ENCODE results near the gene IFT172. TPM values are rescaled to one million over a fixed set of nuclear protein-coding genes. Genes with fewer than 3 reads are reported as not detected.

The IFT172 gene
- total and polyA plus RNA-seq, 2 experiments from 2014 or later: 9.1 to 17.6 TPM

DNA sequence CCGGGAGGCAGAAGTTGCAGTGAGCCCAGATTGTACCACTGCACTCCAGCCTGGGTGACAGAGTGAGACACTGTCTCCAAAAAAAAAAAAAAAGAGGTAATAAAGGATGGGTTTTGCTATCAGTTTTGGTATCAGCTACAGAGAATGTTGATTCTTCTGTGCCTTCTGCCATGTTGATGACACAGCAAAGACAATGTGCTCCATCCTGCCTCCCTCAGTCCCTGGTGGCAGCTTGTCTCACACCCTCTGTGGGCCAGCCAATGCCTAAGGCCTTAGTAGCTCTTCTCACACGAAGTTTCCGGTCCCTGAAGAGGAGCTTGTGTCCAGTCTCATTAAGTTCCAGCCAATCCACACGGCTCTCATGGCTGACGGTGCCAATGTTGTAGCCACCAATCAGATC is 17.6 kb downstream of the IFT172 start:
- no peak overlapping the region for H3K4me3 Mint-ChIP-seq

More for the DNA sequence above, 17.6 kb downstream of the IFT172 start:
- Histone ChIP-seq H3K4me1 (ENCODE audit: insufficient read depth) (no peaks in the 10 kb centered on the region), H4K20me1 (replicated peaks; ENCODE audit: insufficient read depth) (no peaks in the 10 kb centered on the region), H3K79me2 (replicated peaks; ENCODE audit: insufficient read depth) (no peaks in the 10 kb centered on the region), H2AFZ (no peak overlapping the region), H3K27me3 (ENCODE audit: insufficient read depth) (no peaks in the 10 kb centered on the region), H3K36me3 (ENCODE audit: insufficient read depth) (no peaks in the 10 kb centered on the region), H3K4me3 (no peak overlapping the region), H3K27ac (ENCODE audit: low read depth) (no peak overlapping the region), H3K9me2 (ENCODE audit: insufficient read depth) (0 out of 2 replicates have a peak, but pooled peaks cover 3% of the 10 kb centered on the region), H3K4me2 (no peak overlapping the region), H3F3A (replicated peaks; ENCODE audit: low read depth) (no peaks in the 10 kb centered on the region)
- H3K36me3 Mint-ChIP-seq (ENCODE audit: low read depth): 0 out of 3 replicates have a peak, but pooled peaks cover 4% of the 10 kb centered on the region
- ATAC-seq (no peak; the same call in 2 of the 3 replicates), DNase-seq (ENCODE audit: low spot score) (peak; percentile 8)
- no peaks in the 10 kb centered on the region for H3K27me3 Mint-ChIP-seq (ENCODE audit: insufficient read depth, low read depth, poor library complexity)
- TF ChIP-seq ZNF331 (CRISPR knock-in tag; IDR thresholded peaks at IDR 0.05; ENCODE audit: low read depth): no peak
- no peak for TF ChIP-seq CREB1 (CRISPR knock-in tag; IDR thresholded peaks at IDR 0.05; ENCODE audit: low read depth)
- no peak for TF ChIP-seq JUNB (IDR thresholded peaks at IDR 0.05; ENCODE audit: unreplicated experiment)
- TF ChIP-seq, protein P1, sequence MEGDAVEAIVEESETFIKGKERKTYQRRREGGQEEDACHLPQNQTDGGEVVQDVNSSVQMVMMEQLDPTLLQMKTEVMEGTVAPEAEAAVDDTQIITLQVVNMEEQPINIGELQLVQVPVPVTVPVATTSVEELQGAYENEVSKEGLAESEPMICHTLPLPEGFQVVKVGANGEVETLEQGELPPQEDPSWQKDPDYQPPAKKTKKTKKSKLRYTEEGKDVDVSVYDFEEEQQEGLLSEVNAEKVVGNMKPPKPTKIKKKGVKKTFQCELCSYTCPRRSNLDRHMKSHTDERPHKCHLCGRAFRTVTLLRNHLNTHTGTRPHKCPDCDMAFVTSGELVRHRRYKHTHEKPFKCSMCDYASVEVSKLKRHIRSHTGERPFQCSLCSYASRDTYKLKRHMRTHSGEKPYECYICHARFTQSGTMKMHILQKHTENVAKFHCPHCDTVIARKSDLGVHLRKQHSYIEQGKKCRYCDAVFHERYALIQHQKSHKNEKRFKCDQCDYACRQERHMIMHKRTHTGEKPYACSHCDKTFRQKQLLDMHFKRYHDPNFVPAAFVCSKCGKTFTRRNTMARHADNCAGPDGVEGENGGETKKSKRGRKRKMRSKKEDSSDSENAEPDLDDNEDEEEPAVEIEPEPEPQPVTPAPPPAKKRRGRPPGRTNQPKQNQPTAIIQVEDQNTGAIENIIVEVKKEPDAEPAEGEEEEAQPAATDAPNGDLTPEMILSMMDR (conservative IDR thresholded peaks at IDR 0.05; ENCODE audit: low read depth in 2 of 2): no peak
- TF ChIP-seq, protein P2, sequence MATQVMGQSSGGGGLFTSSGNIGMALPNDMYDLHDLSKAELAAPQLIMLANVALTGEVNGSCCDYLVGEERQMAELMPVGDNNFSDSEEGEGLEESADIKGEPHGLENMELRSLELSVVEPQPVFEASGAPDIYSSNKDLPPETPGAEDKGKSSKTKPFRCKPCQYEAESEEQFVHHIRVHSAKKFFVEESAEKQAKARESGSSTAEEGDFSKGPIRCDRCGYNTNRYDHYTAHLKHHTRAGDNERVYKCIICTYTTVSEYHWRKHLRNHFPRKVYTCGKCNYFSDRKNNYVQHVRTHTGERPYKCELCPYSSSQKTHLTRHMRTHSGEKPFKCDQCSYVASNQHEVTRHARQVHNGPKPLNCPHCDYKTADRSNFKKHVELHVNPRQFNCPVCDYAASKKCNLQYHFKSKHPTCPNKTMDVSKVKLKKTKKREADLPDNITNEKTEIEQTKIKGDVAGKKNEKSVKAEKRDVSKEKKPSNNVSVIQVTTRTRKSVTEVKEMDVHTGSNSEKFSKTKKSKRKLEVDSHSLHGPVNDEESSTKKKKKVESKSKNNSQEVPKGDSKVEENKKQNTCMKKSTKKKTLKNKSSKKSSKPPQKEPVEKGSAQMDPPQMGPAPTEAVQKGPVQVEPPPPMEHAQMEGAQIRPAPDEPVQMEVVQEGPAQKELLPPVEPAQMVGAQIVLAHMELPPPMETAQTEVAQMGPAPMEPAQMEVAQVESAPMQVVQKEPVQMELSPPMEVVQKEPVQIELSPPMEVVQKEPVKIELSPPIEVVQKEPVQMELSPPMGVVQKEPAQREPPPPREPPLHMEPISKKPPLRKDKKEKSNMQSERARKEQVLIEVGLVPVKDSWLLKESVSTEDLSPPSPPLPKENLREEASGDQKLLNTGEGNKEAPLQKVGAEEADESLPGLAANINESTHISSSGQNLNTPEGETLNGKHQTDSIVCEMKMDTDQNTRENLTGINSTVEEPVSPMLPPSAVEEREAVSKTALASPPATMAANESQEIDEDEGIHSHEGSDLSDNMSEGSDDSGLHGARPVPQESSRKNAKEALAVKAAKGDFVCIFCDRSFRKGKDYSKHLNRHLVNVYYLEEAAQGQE (IDR thresholded peaks at IDR 0.05; ENCODE audit: unreplicated experiment): no peak
- TF ChIP-seq EZH2phosphoT487 (IDR thresholded peaks at IDR 0.05; ENCODE audit: unreplicated experiment): no peak
- TF ChIP-seq POLR2AphosphoS5 (IDR thresholded peaks at IDR 0.05; ENCODE audit: low read depth): no peak
- no peak for TF ChIP-seq NANOG (IDR thresholded peaks at IDR 0.05; ENCODE audit: borderline replicate concordance)
- no peak for TF ChIP-seq STAT1 (IDR thresholded peaks at IDR 0.05; ENCODE audit: unreplicated experiment)
- no peak for TF ChIP-seq ZNF114 (CRISPR knock-in tag; IDR thresholded peaks at IDR 0.05)
- TF ChIP-seq, protein P3, sequence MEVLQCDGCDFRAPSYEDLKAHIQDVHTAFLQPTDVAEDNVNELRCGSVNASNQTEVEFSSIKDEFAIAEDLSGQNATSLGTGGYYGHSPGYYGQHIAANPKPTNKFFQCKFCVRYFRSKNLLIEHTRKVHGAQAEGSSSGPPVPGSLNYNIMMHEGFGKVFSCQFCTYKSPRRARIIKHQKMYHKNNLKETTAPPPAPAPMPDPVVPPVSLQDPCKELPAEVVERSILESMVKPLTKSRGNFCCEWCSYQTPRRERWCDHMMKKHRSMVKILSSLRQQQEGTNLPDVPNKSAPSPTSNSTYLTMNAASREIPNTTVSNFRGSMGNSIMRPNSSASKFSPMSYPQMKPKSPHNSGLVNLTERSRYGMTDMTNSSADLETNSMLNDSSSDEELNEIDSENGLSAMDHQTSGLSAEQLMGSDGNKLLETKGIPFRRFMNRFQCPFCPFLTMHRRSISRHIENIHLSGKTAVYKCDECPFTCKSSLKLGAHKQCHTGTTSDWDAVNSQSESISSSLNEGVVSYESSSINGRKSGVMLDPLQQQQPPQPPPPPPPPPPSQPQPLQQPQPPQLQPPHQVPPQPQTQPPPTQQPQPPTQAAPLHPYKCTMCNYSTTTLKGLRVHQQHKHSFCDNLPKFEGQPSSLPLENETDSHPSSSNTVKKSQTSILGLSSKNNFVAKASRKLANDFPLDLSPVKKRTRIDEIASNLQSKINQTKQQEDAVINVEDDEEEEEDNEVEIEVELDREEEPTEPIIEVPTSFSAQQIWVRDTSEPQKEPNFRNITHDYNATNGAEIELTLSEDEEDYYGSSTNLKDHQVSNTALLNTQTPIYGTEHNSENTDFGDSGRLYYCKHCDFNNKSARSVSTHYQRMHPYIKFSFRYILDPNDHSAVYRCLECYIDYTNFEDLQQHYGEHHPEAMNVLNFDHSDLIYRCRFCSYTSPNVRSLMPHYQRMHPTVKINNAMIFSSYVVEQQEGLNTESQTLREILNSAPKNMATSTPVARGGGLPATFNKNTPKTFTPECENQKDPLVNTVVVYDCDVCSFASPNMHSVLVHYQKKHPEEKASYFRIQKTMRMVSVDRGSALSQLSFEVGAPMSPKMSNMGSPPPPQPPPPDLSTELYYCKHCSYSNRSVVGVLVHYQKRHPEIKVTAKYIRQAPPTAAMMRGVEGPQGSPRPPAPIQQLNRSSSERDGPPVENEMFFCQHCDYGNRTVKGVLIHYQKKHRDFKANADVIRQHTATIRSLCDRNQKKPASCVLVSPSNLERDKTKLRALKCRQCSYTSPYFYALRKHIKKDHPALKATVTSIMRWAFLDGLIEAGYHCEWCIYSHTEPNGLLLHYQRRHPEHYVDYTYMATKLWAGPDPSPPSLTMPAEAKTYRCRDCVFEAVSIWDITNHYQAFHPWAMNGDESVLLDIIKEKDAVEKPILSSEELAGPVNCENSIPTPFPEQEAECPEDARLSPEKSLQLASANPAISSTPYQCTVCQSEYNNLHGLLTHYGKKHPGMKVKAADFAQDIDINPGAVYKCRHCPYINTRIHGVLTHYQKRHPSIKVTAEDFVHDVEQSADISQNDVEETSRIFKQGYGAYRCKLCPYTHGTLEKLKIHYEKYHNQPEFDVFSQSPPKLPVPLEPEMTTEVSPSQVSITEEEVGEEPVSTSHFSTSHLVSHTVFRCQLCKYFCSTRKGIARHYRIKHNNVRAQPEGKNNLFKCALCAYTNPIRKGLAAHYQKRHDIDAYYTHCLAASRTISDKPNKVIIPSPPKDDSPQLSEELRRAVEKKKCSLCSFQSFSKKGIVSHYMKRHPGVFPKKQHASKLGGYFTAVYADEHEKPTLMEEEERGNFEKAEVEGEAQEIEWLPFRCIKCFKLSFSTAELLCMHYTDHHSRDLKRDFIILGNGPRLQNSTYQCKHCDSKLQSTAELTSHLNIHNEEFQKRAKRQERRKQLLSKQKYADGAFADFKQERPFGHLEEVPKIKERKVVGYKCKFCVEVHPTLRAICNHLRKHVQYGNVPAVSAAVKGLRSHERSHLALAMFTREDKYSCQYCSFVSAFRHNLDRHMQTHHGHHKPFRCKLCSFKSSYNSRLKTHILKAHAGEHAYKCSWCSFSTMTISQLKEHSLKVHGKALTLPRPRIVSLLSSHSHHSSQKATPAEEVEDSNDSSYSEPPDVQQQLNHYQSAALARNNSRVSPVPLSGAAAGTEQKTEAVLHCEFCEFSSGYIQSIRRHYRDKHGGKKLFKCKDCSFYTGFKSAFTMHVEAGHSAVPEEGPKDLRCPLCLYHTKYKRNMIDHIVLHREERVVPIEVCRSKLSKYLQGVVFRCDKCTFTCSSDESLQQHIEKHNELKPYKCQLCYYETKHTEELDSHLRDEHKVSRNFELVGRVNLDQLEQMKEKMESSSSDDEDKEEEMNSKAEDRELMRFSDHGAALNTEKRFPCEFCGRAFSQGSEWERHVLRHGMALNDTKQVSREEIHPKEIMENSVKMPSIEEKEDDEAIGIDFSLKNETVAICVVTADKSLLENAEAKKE (CRISPR knock-in tag; IDR thresholded peaks at IDR 0.05): no peak
- TF ChIP-seq, protein P4, sequence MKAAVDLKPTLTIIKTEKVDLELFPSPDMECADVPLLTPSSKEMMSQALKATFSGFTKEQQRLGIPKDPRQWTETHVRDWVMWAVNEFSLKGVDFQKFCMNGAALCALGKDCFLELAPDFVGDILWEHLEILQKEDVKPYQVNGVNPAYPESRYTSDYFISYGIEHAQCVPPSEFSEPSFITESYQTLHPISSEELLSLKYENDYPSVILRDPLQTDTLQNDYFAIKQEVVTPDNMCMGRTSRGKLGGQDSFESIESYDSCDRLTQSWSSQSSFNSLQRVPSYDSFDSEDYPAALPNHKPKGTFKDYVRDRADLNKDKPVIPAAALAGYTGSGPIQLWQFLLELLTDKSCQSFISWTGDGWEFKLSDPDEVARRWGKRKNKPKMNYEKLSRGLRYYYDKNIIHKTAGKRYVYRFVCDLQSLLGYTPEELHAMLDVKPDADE (IDR thresholded peaks at IDR 0.05): no peak
- no peak for TF ChIP-seq EZH2 (IDR thresholded peaks at IDR 0.05; ENCODE audit: low read depth, unreplicated experiment)
- no peaks in the 10 kb centered on the region for H3K4me1 Mint-ChIP-seq
- no peaks in the 10 kb centered on the region for H3K9me3 Mint-ChIP-seq
- peak overlapping the region; percentile 87; the same call in 1 of the 2 replicates for H3K27ac Mint-ChIP-seq
